Measurements from ENCODE around the gene PHTF2.
"Not testable (repeated sequence)": the region's sequence is repeated elsewhere in the genome, so short reads cannot be mapped to it uniquely, and the experiment has no call there.

The PHTF2 gene

DNA sequence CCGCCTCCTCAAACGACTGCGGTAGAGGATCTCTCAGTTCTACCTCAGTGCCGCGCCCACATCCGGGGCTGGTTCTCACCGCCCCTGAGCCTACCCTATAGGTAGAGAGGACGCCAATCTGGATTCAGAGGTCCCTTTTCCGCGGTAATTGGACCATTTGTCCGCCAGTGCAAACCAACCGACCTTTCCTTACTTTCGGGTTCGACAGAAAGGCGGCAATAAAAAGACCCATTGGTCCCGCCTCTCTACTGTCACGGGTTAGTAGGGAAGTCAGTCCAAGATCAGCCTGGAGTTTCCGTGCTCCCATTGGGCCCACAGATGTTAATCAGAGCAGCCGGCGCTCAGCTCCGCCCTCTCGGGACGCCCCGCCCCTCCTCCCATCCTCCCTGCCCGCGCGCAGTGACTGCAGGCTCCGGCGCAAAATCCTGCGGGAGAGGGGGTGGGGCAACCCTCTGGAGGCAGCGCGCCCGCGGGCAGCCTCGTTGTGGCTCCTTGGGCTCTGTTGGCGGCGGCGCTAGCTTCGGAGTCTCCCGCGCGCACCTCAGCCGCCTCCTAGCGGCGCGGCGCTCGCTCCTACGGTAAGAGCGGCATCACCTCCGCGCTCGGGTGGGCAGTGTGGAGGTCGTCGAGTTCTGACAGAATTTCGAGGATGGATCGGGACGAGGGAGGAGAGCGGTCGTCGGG, at the start of gene PHTF2, which contains the start of gene TMEM60:
Gene PHTF2, plus strand, starts transcription at position 380 of the 684 bp plus-strand sequence.
Gene TMEM60, minus strand, starts transcription at position 41 of the 684 bp plus-strand sequence. CDS start 4,061 bp downstream, outside the sequence.
- H3K4me3 ChIP-seq: peak within 1 kb of the TSS; percentile 66 to 98 (median 93)

DNA sequence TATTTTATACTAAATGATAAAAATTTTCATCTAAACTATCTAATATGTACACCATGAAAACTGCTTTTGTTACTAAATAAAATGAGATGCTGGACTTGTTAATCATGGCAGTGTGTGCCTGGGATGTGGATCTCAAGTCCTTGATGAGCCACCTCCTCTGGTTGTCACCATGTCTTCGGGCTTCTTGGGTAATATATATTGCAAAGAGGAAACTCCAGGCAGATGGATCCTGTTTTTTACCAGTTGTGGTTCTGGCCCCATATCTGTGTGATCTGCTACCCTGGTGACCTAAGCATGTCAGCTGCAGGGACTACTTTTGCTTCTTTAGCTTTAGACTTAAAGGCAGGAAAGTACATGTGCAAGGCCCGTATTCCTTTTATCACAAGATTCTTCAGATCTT, 46.6 kb upstream of the PHTF2 start:
- Histone ChIP-seq H3K27ac (no peak overlapping the region), H3K4me3 (no peak overlapping the region)

More for the DNA sequence above, at the start of gene PHTF2, which contains the start of gene TMEM60:
- peak within 1 kb of the TSS; percentile 80 to 95 (median 90) for H3K27ac ChIP-seq

DNA sequence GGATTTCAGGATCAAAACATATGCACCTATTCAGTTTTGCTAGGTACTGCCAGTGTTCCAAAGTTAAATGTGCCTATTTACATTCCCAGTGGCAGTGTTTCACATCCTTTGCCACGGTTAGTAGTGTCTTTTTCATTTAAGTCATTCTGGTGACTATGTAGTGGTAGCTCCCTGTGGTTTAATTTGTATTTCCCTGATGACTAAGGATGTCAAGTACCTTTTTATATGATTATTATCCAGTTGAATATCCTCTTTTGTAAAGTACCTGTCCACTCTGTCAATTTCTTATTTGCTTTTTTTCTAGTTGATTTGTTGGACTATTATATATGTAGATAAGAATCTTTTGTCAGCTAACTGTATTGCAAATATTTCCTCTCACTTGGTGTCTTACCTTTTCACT, 45.4 kb upstream of the PHTF2 start:
- Histone ChIP-seq H3K4me3 (no peak overlapping the region), H3K27ac (no peak overlapping the region)

DNA sequence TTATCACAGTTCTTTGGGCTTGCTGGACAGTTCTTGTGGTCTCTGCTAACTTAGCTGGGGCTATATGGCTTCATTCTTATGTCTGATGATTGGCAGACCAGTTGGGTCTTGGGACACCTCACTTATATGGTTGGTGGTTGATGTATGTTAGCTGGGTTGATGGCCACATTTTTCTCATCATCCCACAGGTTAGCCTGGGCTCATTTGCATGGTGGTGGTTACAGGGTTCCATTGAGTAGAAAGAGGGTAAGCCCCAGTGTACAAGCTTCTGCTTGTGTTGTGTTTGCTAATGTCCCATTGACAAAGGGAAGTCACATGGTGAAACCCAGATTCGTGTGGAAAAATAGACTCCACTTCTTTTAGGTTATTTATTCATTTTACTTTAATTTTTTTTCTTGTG, 41.0 kb upstream of the PHTF2 start:
- Histone ChIP-seq H3K27ac (no peak overlapping the region), H3K4me3 (no peak overlapping the region)

DNA sequence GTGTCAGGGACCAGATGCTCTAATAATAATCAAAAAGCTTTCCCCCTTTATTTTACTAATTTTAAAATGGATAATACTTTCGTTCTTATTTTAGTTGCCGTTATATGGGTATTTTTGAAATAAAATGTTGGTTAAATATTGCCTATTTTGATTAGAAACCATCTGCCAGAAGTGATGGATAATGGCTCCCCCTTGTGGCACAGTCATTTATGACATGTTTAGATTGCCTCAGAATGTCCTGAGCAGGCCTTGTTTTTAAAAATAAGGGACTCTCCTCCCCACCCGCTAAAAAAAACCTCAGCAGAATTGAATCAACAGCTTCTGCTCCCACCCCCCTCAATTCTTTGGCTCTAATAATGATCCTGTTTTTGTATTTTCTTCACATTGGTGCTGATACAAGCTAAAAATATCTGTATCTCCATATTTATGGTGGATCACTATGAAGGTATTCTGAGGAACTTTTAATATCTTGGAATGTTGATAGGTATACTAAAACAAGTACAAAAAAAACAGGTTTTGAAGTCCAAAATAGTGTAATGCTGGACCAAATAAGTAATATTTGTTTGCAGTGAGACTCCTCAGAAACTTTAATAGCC, 39.2 kb upstream of the PHTF2 start:
- H3K4me3 ChIP-seq: no peak overlapping the region

DNA sequence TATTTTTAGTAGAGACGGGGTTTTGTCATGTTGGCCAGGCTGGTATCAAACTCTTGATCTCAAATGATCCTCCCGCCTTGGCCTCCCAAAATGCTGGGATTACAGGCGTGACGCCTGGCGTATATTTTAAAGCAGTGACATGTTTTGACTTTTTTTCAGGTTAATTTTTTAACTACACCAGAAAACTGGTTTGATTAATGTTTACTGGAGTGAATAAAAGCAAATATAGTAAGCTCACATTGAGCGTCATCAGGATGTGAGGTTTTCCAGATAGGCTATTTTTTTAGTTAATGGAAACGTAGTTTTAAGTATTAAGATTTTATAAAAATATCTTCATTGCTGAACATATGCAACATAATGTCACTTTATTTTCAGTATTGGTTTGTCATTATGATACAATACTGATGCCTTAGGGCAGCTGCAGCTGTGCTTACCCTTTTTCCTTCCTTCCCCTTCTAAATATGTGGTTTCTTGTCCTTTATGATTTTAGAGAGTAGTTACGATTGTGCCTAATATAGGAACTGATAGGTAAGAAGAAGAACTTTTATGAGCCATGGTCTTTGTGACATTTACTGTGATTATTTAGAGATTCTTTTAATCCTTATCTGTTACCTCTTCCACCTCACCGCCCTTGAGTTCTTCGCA, 37.6 kb upstream of the PHTF2 start:
- H3K27ac ChIP-seq: no peak overlapping the region
- H3K4me3 ChIP-seq: no peak overlapping the region

More for the DNA sequence above, 39.2 kb upstream of the PHTF2 start:
- peak overlapping the region in 2 of 21 experiments; percentile 13 to 47 for H3K27ac ChIP-seq

DNA sequence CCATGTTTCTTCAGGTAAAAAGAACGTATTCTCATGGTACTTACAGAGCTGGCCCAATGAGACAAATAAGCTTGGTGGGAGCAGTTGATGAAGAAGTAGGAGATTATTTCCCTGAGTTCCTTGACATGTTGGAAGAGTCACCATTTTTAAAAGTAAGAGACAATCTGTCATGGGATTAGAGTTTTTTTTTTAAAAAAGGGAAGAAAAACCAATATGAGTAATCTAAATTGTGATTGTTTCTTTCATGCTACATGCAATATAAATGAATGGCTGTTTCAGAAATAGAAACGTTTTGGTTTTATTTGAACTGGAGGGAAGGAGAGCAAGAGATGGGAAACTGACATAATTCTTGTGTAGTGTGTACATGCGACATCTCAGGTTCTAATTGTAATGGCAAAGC, 33.1 kb upstream of the PHTF2 start:
- no peak overlapping the region for H3K27ac ChIP-seq
- H3K4me3 ChIP-seq: no peak overlapping the region

DNA sequence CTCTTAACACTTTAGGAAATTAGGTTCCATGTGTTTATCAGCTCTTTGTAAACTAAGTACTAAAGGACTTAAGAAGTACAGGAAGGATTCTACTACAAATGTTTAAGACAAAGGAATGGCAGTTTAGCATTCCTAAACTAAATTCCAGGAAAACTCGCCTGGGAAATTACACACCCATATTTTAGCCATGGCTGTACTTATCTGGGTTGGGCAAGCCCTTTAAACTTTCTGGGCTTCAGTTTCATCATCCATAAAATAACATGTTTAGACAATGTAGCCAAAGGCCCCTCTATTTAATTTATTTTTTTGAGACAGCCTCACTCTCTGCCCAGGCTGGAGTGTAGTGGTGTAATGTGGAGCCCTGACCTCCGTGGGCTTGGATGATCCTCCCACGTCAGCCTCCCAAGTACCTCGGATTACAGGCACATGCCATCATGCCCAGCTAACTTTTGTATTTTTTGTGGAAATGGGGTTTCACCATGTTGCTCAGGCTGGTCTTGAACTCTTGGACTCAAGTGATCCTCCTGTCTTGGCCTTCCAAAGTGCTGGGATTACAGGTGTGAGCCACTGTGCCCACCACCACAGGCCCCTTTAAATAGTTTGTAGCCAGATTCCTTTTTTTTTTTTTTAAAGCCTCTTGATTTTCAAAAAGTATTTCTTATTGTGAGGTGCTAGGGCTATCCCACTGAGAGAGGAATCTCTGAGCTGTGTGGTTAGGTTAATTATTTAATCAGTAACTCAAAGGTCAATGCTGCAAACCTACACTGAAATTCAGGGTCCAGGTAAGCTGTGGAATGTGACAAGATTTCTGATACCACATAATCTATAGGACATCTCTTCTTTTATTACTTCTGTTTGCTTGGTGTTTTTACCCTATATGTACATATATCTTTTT, 32.4 kb upstream of the PHTF2 start:
- no peak overlapping the region for H3K4me3 ChIP-seq
- H3K27ac ChIP-seq: no peak overlapping the region

DNA sequence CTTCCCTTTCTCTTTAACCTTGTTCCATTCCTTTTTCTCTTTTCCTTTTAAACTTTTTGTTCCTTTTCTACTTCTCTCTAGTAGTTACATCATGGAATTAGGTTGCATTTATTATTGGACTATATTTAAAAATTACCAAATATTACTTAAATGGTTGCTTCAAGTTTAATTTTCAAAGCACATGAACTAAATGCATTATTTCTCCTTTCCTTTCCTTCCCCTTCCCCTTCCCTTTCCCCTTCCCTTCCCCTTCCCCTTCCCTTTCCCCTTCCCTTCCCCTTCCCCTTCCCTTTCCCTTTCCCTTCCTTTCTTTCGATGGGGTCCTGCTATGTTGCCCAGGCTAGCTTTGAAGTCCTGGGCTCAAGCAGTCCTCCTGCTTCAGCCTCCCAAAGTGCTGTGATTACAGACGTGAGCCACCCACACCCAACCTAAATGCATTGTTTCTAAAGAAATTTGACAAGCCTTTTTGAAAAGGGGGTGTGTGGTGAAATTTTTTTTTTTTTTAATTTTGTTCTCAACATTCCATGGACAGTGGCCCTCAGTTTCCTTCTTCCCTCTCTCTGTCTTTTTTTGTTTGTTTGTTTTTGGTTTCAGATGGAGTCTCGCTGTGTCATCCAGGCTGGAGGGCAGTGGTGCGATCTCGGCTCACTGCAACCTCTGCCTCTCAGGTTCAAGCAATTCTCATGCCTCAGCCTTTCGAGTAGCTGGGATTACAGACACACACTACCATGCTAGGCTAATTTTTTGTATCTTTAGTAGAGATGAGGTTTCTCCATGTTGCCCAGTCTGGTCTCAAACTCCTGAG, 31.6 kb upstream of the PHTF2 start:
- H3K4me3 ChIP-seq: no peak overlapping the region
- no peak overlapping the region for H3K27ac ChIP-seq

DNA sequence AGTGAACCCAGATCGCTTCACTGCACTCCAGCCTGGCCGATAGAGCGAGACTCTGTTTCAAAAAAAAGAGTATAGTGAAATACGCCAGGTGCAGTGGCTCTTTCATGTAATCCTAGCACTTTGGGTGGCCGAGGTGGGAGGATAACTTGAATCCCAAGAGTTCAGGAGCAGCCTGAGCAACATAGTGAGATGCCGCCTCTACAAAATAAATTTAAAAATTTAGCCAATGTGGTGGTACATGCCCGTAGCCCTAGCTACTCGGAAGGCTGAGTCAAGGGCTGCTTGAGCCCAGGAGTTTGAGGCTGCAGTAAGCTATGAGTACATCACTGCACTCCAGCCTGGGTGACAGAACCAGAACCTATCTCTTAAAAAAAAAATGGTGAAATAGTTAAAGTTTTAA, 28.3 kb upstream of the PHTF2 start:
- Histone ChIP-seq H3K27ac (no peak overlapping the region), H3K4me3 (no peak overlapping the region)

DNA sequence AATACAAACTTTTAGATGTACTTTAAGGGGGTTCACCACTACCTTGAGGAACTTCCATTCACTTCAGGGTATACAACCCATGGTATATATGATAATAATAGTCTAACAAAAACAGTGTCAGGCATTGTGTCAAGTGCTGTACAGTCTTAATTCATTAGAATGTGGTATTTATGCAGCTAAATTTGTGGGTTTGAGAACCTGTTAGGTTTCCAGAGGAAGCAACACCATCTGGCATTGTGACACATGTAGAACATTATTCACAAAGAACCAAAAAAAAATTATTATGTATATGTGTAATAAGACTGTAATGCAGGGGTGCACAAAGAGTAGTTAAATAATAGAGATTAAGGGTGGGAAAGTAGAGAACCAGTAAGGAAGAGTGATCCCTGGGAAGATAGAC, 26.7 kb upstream of the PHTF2 start:
- Histone ChIP-seq H3K27ac (no peak overlapping the region), H3K4me3 (no peak overlapping the region)

DNA sequence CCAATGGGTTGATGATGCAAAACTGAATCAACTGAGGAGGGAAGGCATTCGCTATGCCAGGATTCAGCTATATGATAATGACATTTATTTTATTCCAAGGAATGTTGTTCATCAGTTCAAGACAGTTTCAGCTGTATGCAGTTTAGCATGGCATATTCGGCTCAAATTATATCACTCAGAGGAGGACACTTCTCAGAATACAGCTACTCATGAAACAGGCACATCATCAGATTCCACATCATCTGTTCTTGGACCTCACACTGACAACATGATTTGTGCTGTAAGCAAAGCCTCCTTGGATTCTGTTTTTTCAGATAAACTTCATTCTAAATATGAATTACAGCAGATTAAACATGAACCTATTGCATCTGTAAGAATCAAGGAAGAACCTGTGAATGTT, 20.0 kb upstream of the PHTF2 start:
- Histone ChIP-seq H3K27ac (no peak overlapping the region), H3K4me3 (no peak overlapping the region)

DNA sequence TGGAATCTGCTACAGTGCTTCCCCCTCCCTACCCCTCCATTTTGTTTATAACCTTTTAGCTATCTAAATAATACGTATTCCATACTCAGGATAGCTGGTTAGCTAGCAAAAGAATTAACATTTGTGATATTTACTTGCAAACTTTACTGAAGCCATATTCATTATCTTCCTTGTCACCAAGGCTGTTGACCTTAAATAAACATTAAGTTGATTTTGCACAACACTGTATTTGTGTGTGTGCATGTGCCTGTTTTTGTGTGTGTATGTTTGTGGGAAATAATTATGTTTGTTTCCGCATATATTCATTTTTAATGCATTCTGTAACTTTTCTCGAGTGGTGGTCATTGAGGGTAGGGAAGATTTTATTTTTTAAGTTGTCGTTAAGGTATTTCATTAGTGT, 16.2 kb upstream of the PHTF2 start:
- H3K4me3 ChIP-seq: no peak overlapping the region
- no peak overlapping the region for H3K27ac ChIP-seq

DNA sequence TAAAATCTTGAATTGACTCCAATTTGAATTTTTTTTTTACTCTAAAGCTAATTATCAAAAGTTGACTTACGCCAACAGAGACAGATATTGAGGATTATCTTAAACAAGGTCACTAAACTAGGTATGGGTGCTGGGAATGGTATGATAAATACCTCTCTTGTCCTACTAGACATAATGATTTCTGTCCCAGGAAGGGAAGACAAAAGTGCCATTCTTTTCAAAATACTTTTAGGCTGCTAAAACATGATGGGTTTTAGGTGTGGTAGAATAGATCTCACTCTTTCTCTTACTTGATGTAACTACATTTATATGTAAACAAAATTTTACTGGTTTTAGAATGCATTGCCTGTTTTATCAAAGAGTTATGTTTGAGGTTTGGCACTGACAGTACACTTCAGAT, 15.5 kb upstream of the PHTF2 start:
- Histone ChIP-seq H3K4me3 (no peak overlapping the region), H3K27ac (no peak overlapping the region)

DNA sequence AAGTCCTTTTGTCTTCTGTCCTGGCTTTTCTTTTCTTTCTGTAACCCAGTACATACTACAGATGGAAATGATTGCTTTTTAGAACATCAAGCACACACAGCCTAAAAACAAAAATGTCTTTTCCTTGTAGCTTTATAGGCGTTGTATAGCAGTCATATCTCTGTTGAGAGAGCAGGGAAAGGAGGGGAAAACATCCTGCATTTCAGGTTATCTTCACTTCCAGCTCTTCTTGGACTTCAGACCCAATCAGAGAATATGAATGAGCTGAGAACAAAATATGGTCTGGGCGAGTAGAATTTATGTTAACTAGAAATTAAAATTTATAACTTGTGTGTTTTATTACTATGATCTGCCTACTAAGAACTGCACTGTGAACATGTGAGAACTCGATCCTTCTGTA, 15.0 kb upstream of the PHTF2 start:
- Histone ChIP-seq H3K4me3 (no peak overlapping the region), H3K27ac (no peak overlapping the region)

DNA sequence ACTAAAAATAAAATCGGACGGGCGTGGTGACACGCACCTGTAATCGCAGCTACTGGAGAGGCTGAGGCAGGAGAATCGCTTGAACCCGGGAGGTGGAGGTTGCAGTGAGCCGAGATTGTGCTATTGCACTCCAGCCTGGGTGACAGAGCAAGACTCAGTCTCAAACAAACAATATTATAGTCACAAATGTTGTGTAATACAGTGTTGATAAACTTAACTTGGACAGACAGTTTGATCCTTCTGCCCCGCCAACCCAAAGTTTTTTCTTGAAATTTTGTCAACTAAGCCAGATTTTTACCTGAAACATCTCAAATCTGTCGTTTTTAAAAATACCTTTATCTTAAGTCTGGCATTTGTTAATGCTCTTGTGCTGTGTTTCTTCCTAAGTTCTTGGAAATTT, 14.1 kb upstream of the PHTF2 start:
- not testable (repeated sequence) for H3K27ac ChIP-seq, H3K4me3 ChIP-seq

DNA sequence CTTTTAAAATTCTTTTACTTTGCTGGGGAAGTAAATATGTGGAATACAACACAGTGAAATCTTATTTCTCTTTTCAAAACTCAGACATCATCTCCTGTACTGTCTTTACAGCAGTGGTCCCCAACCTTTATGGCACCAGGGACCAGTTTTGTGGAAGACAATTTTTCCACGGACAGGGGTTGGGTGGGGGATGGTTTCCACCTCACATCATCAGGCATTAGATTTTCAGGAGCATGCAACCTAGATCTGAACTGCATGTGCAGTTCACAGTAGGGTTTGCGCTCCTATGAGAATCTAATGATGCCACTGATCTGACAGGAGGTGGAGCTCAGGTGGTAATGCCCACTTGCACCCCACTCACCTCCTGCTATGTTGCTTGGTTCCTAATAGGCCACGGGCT, 12.6 kb upstream of the PHTF2 start:
- Histone ChIP-seq H3K27ac (no peak overlapping the region), H3K4me3 (no peak overlapping the region)

DNA sequence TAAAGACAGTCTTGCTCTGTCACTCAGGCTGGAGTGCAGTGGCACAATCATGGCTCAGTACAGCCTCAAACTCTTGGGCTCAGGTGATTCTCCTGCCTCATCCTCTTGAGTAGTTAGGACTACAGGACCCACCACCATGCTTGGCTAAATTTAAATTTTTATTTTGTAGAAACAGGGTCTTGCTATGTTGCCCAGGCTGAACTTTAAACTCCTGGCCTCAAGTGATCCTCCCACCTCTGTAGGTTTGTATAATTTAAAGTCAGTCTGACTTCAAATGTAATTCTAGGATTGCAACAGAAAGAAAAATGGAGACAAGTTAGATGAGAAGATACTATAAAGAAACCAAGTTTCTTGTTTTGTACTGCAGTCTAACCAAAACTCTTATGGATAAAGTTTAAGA, 11.8 kb upstream of the PHTF2 start:
- H3K4me3 ChIP-seq: no peak overlapping the region

DNA sequence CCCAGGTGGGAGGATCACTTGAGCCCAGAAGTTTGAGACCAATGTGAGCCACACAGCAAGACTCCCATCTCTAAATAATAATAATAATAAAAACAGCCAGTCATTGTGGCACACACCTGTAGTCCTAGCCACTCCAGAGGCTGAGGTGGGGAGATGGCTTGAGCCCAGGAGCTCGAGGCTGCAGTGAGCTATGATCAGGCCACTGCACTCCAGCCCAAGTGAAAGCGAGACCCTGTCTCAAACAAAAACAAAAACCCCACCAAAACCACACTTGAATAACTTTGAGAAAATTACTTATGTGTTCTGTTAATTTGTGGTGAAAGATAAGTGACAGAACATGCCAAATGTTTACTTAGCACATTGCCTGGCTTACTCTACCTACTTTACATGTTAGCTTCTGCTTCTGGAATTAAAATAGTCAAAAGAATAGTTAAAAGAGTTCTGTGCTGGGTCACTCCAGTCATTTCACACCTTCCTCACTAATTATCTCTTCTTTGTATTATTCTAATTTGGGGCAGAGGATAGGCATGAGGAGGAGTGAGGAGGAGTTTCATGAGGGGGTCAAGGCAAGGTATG, 10.2 kb upstream of the PHTF2 start:
- Histone ChIP-seq H3K27ac (no peak overlapping the region), H3K4me3 (no peak overlapping the region)

More for the DNA sequence above, 11.8 kb upstream of the PHTF2 start:
- no peak overlapping the region for H3K27ac ChIP-seq
